Glomerular endothelial cell (primary cell): ENCODE measurements around the gene NEDD4. TPM values are rescaled to one million over a fixed set of nuclear protein-coding genes. Genes with fewer than 3 reads are reported as not detected.
"Not testable (repeated sequence)": the region's sequence is repeated elsewhere in the genome, so short reads cannot be mapped to it uniquely, and the experiment has no call there.

ENCODE experiments used
- DNase-seq: peaks from one replicate; pipeline ENCODE4 v3.0.0-alpha.2; 2011; ENCODE audit warnings: low read depth, low spot score; ENCODE audit errors: extremely low read depth
- total RNA-seq: library from RNA; depleted of rRNA; stranded (reverse); fragments of >200 nt; gene quantifications from 2 replicates; pipeline ENCODE4 v1.2.3, GENCODE V29; 2015

NEDD4 gene
- total RNA-seq, 1 donor from 2014 or later = 39.3 TPM

DNA sequence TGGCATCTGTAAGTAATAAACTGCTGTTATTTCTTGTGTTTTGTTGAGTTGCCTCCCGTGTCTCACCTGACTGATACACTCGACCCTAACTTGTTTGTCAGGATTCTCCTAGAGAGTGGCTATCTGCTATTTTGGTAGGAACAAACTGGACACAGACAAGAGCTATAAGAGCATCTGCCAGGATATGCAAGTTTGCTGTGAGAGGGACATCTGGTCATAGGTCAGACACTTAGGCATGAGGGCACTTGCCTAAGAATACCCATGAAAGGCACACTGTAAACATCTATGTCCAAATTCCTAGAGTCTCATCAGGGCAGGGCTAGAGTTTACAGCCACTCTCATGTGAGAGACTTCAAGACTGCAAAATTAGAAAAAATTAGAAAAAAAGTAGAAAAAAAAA lies 32.5 kb downstream of the NEDD4 start:
- DNase-seq = no peak

DNA sequence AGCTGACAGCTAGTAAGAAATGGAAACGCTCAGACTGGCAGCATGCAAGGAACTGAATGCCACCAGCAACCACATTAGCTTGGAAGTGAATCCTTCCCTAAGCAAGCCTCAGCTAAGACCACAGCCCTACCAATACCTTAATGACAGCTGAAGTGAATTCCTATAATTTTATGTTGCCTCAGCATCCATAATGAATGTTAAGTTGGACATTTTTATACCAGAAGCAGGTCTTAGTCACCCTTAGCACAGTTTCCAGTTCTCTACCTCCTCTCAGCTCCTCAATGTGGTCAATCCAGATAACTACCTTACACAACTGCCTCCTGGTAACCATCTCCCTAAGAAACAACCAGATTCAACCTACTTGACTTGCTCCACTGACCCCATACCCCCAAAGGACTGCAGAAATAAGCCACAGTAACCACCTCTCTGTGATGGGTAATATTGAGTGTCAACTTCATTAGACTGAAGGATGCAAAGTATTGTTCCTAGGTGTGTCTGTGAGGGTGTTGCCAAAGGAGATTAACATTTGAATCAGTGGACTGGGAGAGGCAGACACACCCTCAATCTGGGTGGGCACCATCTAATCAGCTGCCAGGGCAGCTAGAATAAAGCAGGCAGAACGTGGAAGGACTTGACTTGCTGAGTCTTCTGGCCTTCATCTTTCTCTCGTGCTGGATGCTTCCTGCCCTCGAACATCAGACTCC lies 33.5 kb downstream of the NEDD4 start:
- no peak for DNase-seq

DNA sequence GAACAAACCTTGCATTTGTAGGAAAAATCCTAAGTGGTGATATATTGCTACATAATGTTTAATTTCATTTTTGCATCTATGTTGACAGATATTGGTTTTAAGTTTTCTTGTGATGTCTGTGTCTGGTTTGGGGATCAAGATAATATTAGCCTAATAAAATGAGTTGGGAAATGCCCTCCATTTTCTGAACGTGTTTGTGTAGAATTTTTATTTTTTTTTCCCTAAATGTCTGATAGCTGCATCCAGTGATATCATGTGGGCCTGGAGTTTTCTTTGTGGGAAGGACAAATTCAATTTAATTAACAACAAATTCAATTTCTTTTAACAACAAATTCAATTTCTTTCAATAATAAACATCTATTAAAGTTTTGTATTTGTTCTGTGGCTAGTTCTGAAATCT lies 35.1 kb downstream of the NEDD4 start:
- no peak for DNase-seq

DNA sequence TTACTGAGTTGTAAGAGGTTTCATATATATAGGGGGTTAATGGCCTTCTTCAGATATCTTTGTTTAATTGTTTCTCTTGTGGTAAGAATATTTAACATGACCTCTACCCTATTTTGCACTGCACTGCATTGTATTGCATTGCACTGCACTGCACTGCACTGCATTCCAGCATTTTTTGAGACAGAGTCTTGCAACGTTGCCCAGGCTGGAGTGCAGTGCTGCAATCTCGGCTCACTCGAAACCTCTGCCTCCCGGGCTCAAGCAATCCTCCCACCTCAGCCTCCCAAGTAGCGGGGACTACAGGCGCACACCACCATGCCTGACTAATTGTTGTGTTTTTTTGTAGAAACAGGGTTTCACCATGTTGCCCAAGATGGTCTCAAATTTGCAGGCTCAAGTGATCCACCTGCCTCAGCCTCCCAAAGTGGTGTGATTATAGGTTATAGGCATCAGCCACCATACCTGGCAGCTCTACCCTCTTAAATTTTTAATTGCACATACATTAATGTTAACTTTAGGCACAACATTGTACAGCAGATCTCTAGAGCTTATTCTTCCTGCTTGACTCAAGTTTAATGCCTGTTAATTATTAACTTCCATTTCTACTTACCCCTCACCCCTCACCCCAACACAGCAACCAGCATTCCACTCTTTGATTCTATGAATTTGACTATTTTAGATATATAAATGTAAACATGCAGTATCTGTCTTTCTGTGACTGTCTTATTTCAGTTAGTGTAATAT lies 38.4 kb downstream of the NEDD4 start:
- DNase-seq = no peak

DNA sequence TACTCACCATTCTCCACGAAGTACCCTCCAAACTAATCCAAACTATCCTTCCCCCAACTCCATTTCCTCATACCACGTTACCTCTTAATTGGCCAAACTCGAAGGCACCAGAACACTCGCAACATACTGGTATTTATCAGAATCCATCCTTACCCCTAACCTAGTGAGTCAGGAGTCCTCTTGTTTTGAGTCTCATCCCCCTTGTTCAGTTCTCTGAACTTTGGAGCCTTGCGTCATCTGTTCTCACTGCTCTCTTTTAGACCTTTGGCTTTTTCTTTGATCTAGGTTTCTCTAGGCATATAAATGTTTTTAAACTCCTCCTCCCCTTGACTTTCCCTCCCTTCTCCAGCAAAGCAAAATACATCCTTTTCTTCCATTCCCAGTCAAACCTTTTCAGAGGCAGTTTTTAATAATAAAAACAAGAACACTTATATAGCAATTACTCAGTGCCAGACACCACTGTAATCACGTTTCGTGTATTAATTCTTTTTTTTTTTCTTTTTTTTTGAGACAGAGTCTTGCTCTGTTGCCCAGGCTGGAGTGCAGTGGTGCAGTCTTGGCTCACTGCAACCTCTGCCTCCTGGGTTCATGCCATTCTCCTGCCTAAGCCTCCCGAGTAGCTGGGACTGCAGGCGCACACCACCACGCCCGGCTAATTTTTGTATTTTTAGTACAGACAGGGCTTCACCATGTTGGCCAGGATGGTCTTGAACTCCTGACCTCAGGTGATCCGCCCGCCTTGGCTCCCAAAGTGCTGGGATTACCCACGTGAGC lies 40.7 kb downstream of the NEDD4 start:
- not testable (repeated sequence) for DNase-seq

DNA sequence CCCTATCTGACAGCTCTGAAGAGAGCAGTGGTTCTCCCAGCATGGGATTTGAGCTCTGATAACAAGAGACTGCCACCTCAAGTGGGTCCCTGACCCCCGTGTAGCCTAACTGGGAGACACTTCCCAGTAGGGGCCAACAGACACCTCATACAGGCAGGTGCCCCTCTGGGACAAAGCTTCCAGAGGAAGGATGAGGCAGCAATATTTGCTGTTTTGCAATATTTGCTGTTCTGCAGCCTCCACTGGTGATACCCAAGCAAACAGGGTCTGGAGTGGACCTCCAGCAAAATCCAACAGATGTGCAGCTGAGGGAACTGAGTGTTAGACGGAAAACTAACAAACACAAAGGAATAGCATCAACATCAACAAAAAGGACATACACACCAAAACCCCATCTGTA lies 48.8 kb downstream of the NEDD4 start:
- not testable (repeated sequence) for DNase-seq

DNA sequence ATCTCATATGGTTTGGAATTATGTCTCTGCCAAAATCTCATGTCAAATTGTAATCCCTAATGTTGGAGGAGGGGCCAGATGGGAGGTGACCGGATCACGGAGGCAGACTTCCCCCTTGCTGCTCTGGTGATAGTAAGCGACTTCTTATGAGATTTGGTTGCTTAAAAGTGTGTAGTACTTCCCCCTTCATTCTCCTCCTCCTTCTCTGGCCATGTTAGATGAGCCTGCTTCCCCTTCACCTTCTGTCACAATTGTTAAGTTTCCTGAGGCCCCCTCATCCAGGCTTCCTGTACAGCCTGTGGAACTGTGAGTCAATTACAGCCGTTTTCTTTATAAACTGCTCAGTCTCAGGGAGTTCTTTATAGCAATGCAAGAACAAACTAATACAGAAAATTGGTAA lies 51.1 kb downstream of the NEDD4 start:
- peak; percentile 67 for DNase-seq

DNA sequence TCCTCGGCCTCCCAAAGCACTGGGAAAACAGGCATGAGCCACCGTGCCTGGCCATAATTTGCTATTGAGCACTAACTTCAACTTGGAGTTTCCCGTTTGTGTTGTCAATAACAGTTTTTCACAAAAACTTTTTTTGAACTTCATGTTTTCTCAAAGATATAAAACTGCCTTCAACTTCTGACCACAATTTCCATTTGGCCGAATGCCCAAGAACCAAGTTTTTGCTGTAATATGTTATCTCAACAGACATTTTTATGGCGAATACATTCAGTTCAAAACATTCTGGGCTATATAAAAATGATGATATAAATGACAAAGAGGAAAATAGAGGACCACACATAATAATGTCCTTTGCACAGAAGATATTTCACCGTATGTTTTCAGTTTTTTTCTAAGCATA lies 56.4 kb downstream of the NEDD4 start:
- DNase-seq = no peak

DNA sequence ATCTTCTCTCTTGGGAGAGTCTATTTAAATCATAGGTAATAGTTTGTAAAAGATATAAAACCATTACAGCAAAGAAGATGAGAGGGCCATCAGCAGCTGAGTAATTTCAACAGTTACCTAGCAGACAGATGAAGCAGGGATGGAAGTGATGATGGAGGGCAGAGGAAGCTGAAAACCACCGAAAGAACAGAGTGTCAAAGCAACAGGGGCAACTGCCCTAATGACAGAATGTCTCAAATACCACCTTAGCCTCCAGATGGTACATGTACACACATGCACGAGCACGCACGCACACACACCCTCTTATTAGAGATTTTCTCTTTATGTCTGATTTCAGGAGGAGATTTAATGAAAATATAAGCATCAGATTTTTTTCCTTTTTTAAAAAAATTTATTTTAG lies 64.5 kb downstream of the NEDD4 start:
- DNase-seq = no peak

DNA sequence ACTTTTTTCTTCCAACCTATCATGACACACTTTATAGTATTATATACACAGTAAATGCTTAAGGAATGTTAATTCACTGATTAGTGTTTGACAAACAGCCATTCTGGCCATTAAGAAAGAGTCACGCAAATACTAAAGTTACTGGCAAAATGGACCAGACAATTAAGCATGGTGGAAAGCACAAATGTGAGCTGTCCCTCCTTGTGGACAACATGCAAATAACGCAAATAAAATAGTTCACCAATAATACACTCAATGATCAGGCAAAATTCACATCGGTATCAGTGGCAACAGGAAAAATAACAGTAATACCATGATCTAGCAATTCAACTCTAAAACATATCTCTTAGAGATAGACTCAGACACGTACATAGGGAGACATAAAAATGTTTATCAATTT lies 71.7 kb downstream of the NEDD4 start:
- no peak for DNase-seq

DNA sequence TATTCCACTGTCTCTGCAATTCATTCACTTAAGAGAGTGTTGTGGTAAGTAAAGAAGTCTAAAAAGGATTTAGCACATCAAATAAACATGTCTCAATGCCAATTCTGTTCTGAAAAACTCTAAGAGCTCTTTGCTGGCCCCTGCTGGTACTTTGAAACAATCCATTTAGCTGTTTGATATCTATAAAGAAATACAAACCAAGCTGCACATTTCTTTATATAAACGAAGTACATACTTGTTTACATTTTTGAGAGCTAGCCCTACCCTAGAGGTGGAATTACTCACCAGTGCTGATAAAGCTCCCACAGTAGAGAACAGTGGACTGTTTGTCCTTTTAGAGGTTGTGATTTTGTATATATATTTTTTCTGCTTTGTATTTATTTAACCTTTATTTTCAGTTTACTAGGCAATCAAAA lies 75.5 kb downstream of the NEDD4 start:
- peak; percentile 69 for DNase-seq

DNA sequence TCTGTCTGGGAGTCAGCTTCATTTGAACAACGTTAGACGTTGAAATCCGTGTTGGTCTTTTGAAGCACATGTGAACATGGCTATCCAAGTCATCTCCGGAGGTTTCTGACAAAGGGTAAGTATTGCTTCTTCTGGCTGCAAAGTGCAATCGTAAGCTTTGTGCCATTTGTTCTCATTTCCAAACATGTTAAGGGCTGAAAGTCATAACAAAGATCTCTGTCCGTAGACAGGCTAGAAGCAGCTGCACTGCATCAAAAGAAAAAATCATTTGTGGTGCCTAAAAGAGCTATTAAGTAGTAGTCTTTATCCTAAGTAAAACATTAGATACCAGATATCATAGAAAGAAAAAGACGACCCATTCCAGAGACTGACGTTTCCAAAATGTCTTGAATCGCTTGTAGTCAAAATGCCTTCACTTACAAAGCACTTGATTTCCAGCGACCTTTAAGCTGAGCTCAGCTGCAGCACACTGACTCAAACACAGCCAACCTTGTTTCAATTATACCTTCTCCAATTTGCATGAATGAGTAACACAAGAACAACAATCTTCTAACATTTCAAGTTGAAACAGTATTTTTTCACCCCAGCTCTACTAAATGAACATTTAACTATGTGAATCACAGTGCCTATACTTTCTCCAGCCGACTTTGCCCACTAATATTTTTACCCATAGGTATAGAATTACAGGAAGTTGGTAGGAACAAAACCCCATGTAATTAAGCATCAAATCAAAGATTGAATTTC lies 76.6 kb downstream of the NEDD4 start:
- DNase-seq = no peak

DNA sequence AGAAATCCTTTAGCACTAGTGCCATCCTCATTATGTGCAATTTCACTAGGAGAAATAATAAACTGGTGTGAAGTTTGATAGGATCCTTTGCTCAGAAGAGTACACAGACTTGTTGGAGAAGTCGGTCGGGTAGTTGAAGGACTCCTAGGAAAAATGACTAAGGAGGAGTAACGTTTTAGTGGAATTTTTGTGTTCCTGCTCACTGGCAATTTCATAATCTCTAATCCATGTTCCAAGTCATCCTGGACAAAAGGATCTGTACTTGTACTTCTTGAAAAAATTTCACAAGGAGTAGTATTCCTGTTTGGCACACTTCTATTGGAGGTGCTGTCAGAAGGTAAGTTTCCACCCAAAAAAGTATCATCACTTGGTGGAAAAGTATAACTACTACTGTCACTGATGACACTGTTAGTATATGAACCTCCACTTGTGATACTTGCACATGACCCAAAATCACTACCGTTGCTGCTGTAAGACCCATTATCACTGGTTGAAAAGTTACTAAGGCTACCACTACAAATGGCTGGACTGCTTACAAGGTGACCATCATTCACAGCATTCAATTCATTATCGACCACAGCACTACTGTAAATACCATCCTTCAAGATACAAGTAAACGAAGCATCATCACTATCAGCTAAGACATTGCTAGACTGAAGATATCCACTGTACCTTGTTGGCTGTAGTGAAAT lies 77.4 kb downstream of the NEDD4 start:
- no peak for DNase-seq

DNA sequence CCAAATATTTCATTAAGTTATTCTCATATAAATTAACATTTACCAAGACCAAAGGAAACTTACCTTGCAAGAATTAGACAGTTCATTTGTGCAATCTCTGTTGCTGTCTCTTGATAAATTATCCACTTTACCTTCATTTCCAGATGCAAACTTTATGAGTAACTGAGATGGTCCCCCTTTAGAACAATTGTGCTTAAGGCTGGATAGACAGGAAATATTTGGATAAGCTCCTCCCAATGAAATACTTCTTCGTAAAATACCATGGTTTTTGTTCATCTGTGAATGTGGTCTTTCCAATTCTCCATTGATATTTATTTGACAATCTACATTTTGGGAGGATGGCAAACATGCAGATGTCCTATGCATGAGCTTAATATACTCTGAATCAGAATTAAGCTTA lies 78.2 kb downstream of the NEDD4 start:
- DNase-seq = no peak

DNA sequence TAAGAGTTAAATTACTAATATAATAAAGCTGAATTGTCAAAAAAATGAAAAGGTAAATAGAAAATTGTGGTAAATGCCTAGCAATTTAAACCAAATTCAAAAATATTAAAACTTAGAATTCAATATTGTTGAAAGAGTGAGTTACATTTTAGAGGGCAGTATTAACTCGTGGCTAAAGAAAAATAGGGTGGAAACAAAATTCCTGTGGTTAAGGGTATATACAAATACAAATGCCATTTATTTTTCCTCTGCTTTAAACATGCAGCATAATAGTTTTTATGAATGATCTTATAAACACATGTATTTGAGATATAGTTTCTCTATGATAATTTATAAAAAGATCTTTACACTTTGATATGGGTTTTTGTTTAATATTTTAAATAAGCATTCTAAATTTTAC lies 79.0 kb downstream of the NEDD4 start:
- DNase-seq = no peak

DNA sequence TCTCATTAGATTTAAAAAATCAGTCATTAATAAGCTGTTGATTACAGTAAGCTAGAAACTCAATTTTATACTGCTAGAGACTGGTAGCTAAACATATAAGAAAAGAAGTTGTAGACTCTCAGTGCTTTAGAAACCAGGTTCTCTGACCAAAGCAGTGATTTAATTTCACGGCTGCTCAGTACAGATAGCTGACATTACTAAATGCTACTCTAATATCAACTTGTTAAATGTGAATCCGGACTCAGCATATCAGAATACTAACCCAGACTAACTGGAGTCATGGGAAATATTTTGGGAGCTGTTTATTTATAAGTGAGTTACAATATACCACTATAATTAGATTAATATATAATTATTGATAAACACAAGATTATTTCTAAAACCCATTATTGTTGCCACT lies 80.4 kb downstream of the NEDD4 start:
- DNase-seq = no peak

DNA sequence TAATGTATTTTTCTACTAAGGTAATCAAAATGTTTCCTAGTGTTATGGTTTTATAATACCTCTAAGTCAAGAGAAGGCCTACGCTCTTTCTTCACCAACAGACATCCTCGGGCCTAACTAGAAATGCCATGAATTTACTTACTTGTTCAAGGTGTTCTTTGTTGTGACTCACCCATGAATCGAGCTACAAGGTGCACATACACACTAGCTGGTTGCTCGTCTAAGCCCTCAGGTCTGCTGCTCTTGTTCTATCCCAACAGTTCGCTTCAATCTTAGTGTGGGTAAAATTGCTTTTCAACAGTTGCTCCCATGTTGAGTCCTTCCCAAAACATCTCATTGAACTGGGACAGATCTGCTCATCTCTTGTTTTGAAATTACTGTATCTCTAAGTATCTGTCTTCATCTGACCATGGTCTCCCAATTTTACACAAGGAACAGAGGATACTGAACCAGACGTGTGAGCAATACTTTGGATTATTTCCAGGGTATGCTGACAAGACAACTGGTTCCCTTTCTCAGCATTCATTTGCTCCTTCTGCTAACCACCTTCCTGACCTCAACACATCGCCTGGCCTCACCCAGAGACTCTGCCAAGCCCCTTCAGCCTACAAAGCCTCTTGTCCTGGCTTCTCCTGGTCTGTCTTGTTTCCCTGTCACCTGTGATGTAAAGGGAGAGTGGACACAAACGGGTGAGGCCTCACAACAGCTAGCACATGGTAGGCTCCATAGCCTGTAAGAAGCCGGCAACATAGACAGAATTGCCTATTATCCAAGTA lies 84.2 kb downstream of the NEDD4 start:
- DNase-seq = no peak

DNA sequence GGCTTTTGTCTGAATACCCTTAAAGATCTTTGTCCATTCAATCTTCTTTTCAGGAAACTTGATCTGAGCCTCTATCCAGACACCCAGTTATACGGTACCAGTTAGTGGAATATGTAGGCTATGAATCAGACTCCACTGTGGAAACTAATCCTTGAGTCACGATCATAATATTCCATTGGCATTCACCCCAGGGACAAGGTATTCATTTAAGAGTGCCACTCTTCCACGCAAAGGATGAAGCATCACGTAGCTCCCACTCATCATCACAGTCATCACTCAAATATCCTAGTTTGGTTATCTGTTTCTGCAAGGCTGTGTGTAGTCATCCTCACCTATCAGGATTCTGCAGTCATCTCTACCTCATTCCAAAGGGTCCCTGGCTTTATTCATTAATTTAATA lies 85.6 kb downstream of the NEDD4 start:
- DNase-seq = peak; percentile 56

DNA sequence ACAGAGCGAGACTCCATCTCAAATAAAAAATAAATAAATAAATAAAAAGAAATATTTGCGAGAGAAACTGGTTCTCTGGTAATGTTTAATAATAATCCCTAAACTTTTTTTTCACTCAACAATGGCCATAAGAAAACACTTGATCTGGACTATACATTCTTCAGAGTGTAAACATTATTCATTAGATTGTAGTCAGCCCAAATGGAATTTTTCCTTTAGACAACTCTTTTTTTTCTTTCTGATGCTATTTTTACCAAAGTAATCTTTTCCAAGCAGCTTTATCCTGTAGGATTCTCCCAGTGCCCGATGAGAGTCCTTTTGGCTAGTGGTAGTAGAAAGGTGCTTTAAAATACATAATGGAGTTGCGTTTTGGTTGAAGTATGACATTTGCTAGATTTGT lies 90.4 kb downstream of the NEDD4 start:
- no peak for DNase-seq

DNA sequence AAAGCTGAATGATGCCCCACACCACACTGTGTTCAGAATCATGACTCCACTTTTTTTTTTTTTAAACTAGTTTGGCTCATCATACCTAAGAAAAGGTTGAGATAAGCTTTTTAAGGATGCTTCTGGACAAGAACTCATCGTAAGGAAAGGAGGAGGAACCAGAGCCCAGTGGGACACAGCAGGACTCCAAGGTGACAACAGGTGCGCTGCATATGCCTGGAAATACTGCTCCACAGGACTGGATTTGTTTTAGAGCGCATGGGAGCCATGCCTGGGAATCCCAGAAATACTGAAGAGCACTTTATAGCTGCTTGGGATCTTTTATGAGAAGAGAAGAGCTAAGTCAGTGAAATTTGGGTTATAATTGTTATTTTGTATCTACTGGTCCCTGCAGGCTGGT lies 93.4 kb downstream of the NEDD4 start:
- no peak for DNase-seq
